Measurements from ENCODE around the gene PMM2. TPM values are rescaled to one million over a fixed set of nuclear protein-coding genes. Genes with fewer than 3 reads are reported as not detected.
A peak's percentile ranks its signal among the peaks of the same experiment; 100 is the strongest.

Gene PMM2
- total and polyA plus RNA-seq, 9 of the 15 experiments (the other 6 are each of a cell fraction or from before 2014, with no cell fraction given), result 5.6 to 42.7 (median 25.9) TPM

- POLR2A ChIA-PET, result interaction anchor here (1.6 kb wide), 1 partner anchor 8 kb away, joined by 4 read pairs; no protein-coding TSS in a partner anchor
- DNase-seq (ENCODE audit: extremely low read depth in 1 of 4, low spot score in 3 of 4), result no peak
- Histone ChIP-seq H4K20me1 (replicated peaks; ENCODE audit: control insufficient read depth, insufficient read depth, low read length) (0 out of 2 replicates have a peak, but pooled peaks cover 5% of the 10 kb centered on the region), H3K9me3 (replicated peaks; ENCODE audit: control insufficient read depth, insufficient read depth, low read depth, low read length) (no peaks in the 10 kb centered on the region), H3K36me3 (ENCODE audit: control insufficient read depth, insufficient read depth, low read length) (peaks cover 42% of the 10 kb centered on the region), H3K4me2 (ENCODE audit: insufficient read depth, low read length) (no peak overlapping the region; the same call in 1 of the 2 replicates), H2AFZ (ENCODE audit: low read depth, low read length) (no peak overlapping the region), H3K4me3 (no peak overlapping the region), H3K9ac (ENCODE audit: insufficient read depth in 1 of 2, low read depth in 2 of 2, low read length in 2 of 2) (peak overlapping the region in 1 of 2 experiments; percentile 76; a peak in 2 of 4 replicates), H3K79me2 (ENCODE audit: control insufficient read depth, insufficient read depth, low read length) (peaks cover 54% of the 10 kb centered on the region), H3K4me1 (replicated peaks in 1 of 2; ENCODE audit: control insufficient read depth in 2 of 2, insufficient read depth in 2 of 2, low read length in 2 of 2) (peaks cover 12 to 13% of the 10 kb centered on the region in 2 experiments; a peak in 4 of 5 replicates), H3K27ac (ENCODE audit: extremely low read depth, low read depth, low read length) (no peak overlapping the region), H3K9me1 (ENCODE audit: control insufficient read depth, insufficient read depth, low read length) (no peaks in the 10 kb centered on the region), H3K27me3 (ENCODE audit: control insufficient read depth in 2 of 2, insufficient read depth in 2 of 2, low read length in 2 of 2) (no peaks in the 10 kb centered on the region)
- WGBS (ENCODE audit: insufficient coverage, low coverage, missing lambda C conversion rate), result 90% methylated on average over 10 of the region's 10 CpGs
- BruUV-seq (replicated peaks), result no TSS peak
- no peak for FAIRE-seq
- intact Hi-C loops (cut with micrococcal nuclease), result loop anchor here (5.0 kb wide), 2 partner anchors 86 to 139 kb away; partner anchors contain the start of gene LITAFD
- CTCF ChIA-PET (ENCODE audit: low intra/inter-chr PET ratio), result no interaction called here
- no peak for ATAC-seq
- in situ Hi-C loops (cut with MboI), result no loop called here
- TF ChIP-seq FOXM1 (IDR thresholded peaks at IDR 0.05; ENCODE audit: low read depth) (no peak), FOXM1 (CRISPR knock-in tag; IDR thresholded peaks at IDR 0.05; ENCODE audit: low read depth) (no peak), GATA2 (CRISPR knock-in tag; IDR thresholded peaks at IDR 0.05) (0 out of 2 replicates have a peak, but pooled peaks have one; percentile 25)
These were observed 1.8 kb upstream of the PMM2 start for GRCh38 chr16:8795818-8796217.

Data from K562 (cell line).